RPMI7951 (cell line): ENCODE data around the gene CMTM5. TPM values are rescaled to one million over a fixed set of nuclear protein-coding genes. Genes with fewer than 3 reads are reported as not detected.
"Not testable (repeated sequence)": the region's sequence is repeated elsewhere in the genome, so short reads cannot be mapped to it uniquely, and the experiment has no call there.

Source experiments
- DNase-seq: peaks from one replicate; pipeline ENCODE4 v3.0.0-alpha.2; 2012; ENCODE audit warnings: low read depth
- total RNA-seq: library from RNA; depleted of rRNA; stranded (reverse); fragments of >200 nt; shearing (Covaris generic); gene quantifications from 2 replicates; pipeline ENCODE4 v1.2.3, GENCODE V29; 2014

The CMTM5 gene
- total RNA-seq, 1 experiment from 2014 or later: 0.60 TPM

GRCh38 chr14:23378612-23379220 is 1.9 kb downstream of the CMTM5 start:
- DNase-seq: no peak

- no peak for DNase-seq
These were observed 2.7 kb downstream of the CMTM5 start for GRCh38 chr14:23379366-23380196.

- DNase-seq: no peak
These were observed 3.5 kb downstream of the CMTM5 start for GRCh38 chr14:23380197-23380914.

GRCh38 chr14:23380976-23381375 is 4.1 kb downstream of the CMTM5 start:
- no peak for DNase-seq

- no peak for DNase-seq
These were observed 5.0 kb downstream of the CMTM5 start for GRCh38 chr14:23381871-23382270.

GRCh38 chr14:23382276-23382675 is 5.4 kb downstream of the CMTM5 start:
- DNase-seq: no peak

GRCh38 chr14:23382731-23383440 is 6.0 kb downstream of the CMTM5 start:
- no peak for DNase-seq

- no peak for DNase-seq
These were observed 7.7 kb downstream of the CMTM5 start for GRCh38 chr14:23384364-23385080.

- no peak for DNase-seq
These were observed 8.4 kb downstream of the CMTM5 start for GRCh38 chr14:23385244-23385641.

- DNase-seq: no peak
These were observed 8.9 kb downstream of the CMTM5 start for GRCh38 chr14:23385642-23386265.

GRCh38 chr14:23386266-23386657 is 9.4 kb downstream of the CMTM5 start:
- DNase-seq: not testable (repeated sequence)

GRCh38 chr14:23386999-23387398 is 10.2 kb downstream of the CMTM5 start:
- no peak for DNase-seq

GRCh38 chr14:23387916-23388882 is 11.4 kb downstream of the CMTM5 start:
- no peak for DNase-seq

GRCh38 chr14:23388996-23389395 is 12.2 kb downstream of the CMTM5 start:
- no peak for DNase-seq

GRCh38 chr14:23389396-23389795 is 12.6 kb downstream of the CMTM5 start:
- no peak for DNase-seq

- not testable (repeated sequence) for DNase-seq
These were observed 13.0 kb downstream of the CMTM5 start for GRCh38 chr14:23389871-23390270.

- no peak for DNase-seq
These were observed 15.8 kb downstream of the CMTM5 start for GRCh38 chr14:23392613-23393012.

GRCh38 chr14:23396126-23396525 is 19.3 kb downstream of the CMTM5 start:
- DNase-seq: no peak

- no peak for DNase-seq
These were observed 20.0 kb downstream of the CMTM5 start for GRCh38 chr14:23396781-23397407.
